ENCODE measurements around the gene RACK1.

Gene RACK1

GRCh38 chr5:181195249-181195761 lies 48.4 kb downstream of the RACK1 start:
- no peak for DNase-seq (ENCODE audit: low read depth)

- no peak for DNase-seq (ENCODE audit: low read depth)
Observed at GRCh38 chr5:181194489-181195248, 49.0 kb downstream of the RACK1 start.

- DNase-seq (ENCODE audit: low read depth): no peak
Observed at GRCh38 chr5:181193656-181194055, 50.0 kb downstream of the RACK1 start.

DNA sequence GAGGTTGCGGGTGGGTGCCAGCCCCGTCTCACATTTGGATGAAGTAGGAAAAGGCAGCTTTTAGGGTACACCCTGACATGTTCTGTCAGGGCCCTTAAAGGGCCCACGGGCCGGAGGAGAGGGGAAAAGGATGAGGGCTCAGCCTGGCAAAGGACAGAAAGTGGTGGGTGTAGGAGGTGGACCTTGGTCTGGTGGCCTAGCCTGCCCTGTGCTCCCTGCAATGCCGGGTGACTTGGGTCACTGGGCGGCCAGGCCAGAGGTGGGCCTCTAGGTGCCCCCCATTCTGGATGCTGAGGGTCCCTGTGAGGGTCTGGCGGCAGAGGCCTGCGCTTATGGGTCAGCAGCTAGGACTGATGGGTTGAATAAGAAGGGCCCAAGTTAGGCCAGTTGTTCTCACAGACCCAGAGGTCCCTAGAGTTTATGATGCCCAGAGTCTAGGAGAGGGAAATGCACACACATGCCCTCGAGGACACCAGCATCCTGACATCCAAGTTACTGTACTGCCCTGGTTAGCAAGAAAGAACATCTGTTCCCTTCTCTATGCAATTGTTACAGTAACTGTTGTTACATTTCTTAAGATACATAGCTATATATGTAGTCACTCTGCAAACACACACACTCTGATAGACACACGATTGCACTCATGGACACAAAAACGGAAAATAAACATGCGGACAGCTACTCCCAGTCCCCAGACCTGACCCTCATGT lies 51.2 kb downstream of the RACK1 start:
- no peak for DNase-seq (ENCODE audit: low read depth)

DNA sequence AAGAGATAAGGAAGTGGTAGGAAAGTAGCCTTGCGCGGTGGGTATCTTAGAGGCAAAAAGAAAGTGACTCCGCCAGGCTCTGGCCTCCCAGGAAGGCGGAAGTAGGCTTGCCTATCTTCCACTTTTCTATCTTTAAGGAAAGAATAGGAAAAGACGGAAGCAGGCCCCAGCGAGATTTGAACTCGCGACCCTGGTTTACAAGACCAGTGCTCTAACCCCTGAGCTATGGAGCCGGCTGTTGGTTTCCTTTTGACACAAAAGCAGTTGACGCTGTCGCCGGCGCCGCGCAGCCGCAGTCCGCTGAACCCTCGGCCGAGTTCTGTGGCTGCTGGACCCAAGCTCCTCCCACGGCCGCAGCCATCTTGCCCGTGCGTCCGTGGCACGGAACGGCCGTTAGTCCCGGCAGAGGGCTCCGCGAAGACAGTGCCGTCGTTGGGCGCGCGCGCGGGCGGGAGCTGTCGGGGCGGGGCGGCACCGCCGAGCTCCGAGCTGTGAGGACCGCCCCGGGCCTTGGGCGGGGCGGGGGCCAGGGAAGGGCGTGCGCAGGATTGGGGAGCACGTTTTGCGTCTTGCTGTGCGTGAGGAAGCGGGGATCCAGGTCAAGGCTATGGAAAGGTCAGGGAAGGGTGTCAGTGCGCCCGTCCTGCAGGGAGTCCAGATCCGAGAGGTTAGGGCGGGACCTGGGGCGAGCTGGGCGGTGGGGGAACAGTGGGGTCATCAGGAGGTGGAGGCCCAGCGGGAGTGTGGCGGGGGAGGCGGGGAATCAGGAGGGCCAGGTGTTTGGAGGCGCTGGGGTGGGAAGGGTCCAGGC lies 52.0 kb downstream of the RACK1 start:
- peak; percentile 94 for DNase-seq (ENCODE audit: low read depth)

GRCh38 chr5:181190711-181191525 lies 52.8 kb downstream of the RACK1 start:
- no peak for DNase-seq (ENCODE audit: low read depth)

GRCh38 chr5:181189962-181190710 lies 53.6 kb downstream of the RACK1 start:
- no peak for DNase-seq (ENCODE audit: low read depth)

DNA sequence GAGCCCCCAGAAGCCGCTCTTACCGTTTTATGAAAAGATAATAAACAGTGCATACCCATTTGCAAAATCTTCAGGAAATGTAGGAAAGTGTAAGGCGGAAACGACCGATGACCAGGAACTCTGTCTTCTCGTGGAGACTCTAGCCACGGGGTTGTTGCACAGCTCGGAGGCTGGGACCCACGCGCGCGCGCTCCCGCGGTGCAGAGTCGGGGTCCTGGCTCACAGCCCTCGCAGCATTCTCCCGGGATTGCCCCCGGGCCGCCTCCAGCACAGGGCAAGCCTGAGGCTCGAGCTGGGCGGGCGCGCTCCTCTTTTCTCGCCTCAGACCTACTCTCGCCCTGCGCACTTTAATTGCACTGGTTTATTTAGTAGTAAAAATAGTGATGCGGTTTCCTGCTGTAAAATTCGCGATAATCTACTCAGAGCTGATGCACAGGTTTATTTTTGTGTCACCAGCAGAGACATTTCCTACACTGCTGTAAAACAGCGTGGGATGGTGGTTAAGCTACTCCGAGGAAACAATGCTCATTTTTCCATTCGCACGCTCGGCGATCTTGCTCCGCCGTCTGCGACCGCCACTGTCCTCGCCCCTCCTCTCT lies 54.2 kb downstream of the RACK1 start:
- no peak for DNase-seq (ENCODE audit: low read depth)

- DNase-seq (ENCODE audit: low read depth): peak; percentile 62
Observed at GRCh38 chr5:181188700-181189362, 54.9 kb downstream of the RACK1 start.

DNA sequence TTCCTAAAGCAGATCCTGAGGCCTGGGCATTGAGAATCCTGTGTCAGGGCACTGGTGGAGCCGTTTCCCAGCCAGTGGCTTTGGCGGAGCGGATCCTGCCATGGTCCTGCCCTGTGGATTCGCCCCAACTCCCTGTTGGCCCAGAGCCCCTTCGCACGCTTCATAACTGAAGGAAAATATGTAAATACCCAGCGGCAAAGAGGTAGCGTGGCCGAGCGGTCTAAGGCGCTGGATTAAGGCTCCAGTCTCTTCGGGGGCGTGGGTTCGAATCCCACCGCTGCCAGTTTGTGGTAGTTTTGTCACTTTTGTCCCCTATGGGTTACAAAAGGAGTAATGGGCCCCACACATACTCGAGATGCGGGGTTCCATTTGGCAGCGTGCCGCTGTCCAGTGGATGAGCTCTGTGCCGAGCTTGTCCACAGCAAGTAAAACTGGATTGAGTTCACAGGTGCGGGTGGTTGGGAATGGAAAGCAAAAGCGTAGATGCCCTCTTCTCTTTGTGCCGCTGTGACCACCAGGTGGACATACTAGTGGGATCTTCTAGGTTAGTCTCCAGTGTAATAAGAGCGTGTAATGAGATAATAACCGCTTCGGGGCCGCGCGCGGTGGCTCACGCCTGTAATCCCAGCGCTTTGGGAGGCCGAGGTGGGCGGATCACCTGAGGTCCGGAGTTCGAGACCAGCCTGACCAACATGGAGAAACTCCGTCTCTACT lies 56.0 kb downstream of the RACK1 start:
- DNase-seq (ENCODE audit: low read depth): peak; percentile 73

DNA sequence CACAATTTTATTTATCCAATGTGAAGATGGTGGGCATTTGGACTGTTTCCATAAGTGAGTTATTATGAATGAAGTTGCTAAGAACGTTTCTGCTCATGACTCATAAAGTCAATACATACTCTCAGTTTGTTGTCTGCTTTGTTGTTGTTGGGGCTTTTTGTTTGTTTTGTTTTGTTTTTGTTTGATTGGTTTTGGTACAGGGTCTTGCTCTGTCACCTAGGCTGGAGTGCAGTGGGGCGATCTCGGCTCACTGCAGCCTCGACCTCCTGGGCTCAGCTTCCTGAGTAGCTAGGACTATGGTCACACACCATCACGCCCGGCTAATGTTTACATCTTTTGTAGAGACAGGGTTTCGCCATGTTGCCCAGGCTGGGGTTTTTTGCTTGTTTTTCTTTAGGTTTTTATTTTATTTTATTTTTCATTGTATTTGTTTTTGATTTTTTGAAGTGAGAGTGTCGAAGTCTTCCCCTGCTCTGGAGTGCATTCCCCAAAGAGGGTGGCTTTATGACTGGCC lies 56.7 kb downstream of the RACK1 start:
- DNase-seq (ENCODE audit: low read depth): no peak
